Neural crest cell (in vitro differentiated cells): ENCODE data around the gene BTG2. TPM values are rescaled to one million over a fixed set of nuclear protein-coding genes. Genes with fewer than 3 reads are reported as not detected.

Experiments used
- DNase-seq: peaks from one replicate; pipeline ENCODE4 v3.0.0; 2021; ENCODE audit warnings: low read depth, mixed read lengths, low spot score
- H3K27ac Mint-ChIP-seq: one replicate; pipeline ENCODE4 v1.8.0; 2021; ENCODE audit warnings: mild to moderate bottlenecking, mixed read lengths; ENCODE audit not compliant: unreplicated experiment
- H3K27me3 Mint-ChIP-seq: 2 replicates; pipeline ENCODE4 v1.8.0; 2021; ENCODE audit warnings: low read depth, mild to moderate bottlenecking, mixed read lengths
- H3K36me3 Mint-ChIP-seq: 2 replicates; pipeline ENCODE4 v1.8.0; 2021; ENCODE audit warnings: low read depth, mild to moderate bottlenecking, mixed read lengths
- H3K4me1 Mint-ChIP-seq: 2 replicates; pipeline ENCODE4 v1.8.0; 2021; ENCODE audit warnings: mixed read lengths
- H3K4me3 Mint-ChIP-seq: one replicate; pipeline ENCODE4 v1.8.0; 2021; ENCODE audit warnings: mild to moderate bottlenecking, mixed read lengths
- H3K9me3 Mint-ChIP-seq: 2 replicates; pipeline ENCODE4 v1.8.0; 2021; ENCODE audit warnings: mixed read lengths
- total RNA-seq: library from RNA; stranded (reverse); gene quantifications from 2 replicates; pipeline ENCODE4 v1.2.1, GENCODE V29; 2021
- TF ChIP-seq, protein P1 (sequence below): fragments of 200-600 bp; sonication (generic); conservative IDR thresholded peaks from 2 replicates; pipeline ENCODE4 v1.5.0; 2021; ENCODE audit warnings: antibody characterized with exemption, mild to moderate bottlenecking

The BTG2 gene
- total RNA-seq, 1 donor from 2014 or later, result 18.1 TPM

DNA sequence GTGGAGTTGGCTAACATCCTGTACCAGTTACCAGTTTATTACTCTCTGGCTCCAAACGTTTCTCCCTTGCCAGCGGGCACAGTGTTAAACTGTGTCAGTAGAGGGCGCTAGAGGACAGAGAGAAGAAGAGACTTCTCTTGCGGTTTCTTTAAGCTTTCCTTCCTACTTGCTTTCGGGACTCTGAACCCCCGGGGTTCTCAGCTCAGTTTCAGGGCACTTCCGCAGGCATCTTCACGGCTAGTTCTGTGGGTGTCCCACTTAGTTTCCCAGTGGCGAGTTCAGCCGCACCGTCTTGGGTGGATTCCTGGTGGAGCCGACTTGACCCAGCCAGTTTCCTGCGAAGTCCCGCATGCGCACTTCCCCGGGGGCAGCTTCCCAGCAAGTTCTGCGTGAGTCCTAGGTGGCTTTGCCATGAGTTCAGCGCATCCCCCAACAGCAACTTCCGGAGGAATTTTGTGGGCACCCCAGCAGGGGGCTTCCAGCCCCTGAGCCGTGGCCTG is 37.9 kb upstream of the BTG2 start:
- DNase-seq, result peak; percentile 88
- Mint-ChIP-seq H3K27ac (no peak overlapping the region), H3K36me3 (no peaks in the 10 kb centered on the region), H3K27me3 (peaks cover 3% of the 10 kb centered on the region), H3K4me3 (peak overlapping the region; percentile 88), H3K9me3 (no peaks in the 10 kb centered on the region), H3K4me1 (peaks cover 13% of the 10 kb centered on the region)
- TF ChIP-seq, protein P1, sequence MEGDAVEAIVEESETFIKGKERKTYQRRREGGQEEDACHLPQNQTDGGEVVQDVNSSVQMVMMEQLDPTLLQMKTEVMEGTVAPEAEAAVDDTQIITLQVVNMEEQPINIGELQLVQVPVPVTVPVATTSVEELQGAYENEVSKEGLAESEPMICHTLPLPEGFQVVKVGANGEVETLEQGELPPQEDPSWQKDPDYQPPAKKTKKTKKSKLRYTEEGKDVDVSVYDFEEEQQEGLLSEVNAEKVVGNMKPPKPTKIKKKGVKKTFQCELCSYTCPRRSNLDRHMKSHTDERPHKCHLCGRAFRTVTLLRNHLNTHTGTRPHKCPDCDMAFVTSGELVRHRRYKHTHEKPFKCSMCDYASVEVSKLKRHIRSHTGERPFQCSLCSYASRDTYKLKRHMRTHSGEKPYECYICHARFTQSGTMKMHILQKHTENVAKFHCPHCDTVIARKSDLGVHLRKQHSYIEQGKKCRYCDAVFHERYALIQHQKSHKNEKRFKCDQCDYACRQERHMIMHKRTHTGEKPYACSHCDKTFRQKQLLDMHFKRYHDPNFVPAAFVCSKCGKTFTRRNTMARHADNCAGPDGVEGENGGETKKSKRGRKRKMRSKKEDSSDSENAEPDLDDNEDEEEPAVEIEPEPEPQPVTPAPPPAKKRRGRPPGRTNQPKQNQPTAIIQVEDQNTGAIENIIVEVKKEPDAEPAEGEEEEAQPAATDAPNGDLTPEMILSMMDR, result peak; percentile 98

DNA sequence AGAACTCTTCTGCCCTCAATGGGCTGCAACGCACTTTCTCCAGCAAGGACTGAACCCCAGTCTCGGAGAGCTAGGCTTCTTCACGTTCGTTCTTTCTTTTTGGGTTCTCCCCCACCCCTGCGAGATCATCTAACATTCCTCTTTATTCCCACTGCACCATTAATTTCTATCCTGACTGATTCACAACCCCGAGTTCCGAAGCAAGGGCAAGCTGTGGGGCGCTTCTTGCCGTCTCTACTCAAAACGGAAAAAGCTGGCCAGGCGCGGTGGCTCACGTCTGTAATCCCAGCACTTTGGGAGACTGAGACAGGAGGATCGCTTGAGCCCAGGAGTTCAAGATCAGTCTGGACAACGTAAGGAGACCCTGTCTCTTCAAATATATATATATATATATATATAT is 37.4 kb upstream of the BTG2 start:
- H3K9me3 Mint-ChIP-seq, result no peaks in the 10 kb centered on the region
- H3K27me3 Mint-ChIP-seq, result no peaks in the 10 kb centered on the region
- no peaks in the 10 kb centered on the region for H3K36me3 Mint-ChIP-seq
- peak overlapping the region; percentile 88 for H3K4me3 Mint-ChIP-seq
- peaks cover 13% of the 10 kb centered on the region for H3K4me1 Mint-ChIP-seq
- DNase-seq, result no peak
- no peak overlapping the region for H3K27ac Mint-ChIP-seq
- TF ChIP-seq, protein P1, result no peak

DNA sequence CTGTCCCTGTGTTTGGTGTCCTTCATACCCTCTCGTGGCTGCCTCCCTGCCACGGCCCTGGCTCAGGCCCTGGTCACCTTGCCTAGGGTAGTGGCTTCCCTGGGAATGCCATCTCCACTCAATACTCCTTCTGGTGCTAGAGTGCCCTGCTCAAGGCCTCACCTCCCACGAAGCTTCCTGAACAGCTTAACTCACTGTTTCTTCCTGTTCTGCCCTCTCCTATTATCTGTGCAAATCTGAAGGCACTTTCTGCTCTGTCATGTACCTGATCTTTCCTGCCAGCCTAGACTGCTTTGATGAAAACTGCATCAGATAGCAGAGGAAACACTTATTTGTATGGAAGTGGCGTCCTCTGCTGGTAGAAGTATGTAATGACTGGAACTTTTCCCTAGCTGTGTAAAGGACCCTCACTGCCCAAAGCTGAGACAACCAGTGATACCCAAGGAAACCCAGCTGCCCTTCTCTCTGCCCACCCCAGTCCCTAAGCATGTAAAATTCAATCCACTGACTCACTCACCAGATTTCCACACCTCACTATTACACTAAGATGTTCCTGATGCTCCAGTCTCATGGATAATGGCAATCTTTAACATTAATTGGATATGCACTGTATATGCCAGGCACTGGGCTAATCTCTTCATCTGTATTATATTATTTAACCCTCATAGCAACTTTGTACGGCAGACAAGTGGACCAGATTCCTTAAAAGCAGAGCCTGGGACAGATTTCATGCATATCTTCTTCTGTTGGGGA is 36.2 kb upstream of the BTG2 start:
- Mint-ChIP-seq H3K4me1 (peaks cover 13% of the 10 kb centered on the region), H3K27ac (no peak overlapping the region), H3K9me3 (no peaks in the 10 kb centered on the region), H3K36me3 (no peaks in the 10 kb centered on the region), H3K4me3 (no peak overlapping the region), H3K27me3 (no peaks in the 10 kb centered on the region)
- TF ChIP-seq, protein P1, result peak; percentile 91
- DNase-seq, result peak; percentile 58

DNA sequence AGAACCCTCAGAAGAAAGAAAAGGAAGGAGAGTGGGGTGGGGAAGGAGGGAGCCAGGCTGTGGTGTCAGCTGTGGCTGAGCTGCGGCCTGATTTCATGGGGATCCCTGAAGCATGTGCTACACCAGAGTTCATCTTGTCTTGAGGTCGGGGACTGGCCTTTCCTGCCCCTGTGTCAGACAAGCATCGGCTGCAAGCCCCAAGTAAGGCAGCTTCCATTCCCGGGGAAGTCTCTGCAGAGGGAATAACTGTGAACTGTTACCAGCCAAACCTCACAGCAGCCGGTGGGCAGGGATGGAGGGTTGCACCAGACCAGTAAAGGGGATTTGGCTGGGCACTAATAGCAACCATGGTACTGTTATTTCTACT is 35.7 kb upstream of the BTG2 start:
- TF ChIP-seq, protein P1, result no peak
- Mint-ChIP-seq H3K36me3 (no peaks in the 10 kb centered on the region), H3K27ac (no peak overlapping the region), H3K4me3 (no peak overlapping the region), H3K4me1 (peaks cover 13% of the 10 kb centered on the region), H3K27me3 (no peaks in the 10 kb centered on the region), H3K9me3 (no peaks in the 10 kb centered on the region)
- DNase-seq, result no peak

DNA sequence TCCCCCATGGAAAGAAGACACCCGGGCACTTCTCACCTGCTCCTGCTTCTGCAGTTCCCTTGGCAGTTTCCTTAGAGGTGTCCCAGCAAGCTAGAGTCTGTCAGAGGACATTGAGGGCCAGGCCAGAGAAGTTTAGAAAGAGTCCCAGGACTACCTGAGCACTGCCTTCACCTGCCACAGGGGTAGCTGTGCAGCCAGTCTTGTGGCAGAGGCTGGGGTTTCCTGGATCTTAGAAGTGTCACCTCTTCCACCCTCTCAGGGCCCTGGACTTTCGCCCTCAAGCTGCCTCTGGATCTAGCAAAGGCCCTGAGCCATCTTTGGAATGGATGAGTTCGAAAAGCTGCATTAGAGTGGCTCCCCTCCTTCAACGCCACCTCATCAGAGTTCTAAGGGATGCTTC is 34.9 kb upstream of the BTG2 start:
- H3K9me3 Mint-ChIP-seq, result no peaks in the 10 kb centered on the region
- H3K27ac Mint-ChIP-seq, result no peak overlapping the region
- TF ChIP-seq, protein P1, result no peak
- H3K36me3 Mint-ChIP-seq, result no peaks in the 10 kb centered on the region
- no peak for DNase-seq
- H3K4me1 Mint-ChIP-seq, result peaks cover 18% of the 10 kb centered on the region
- H3K27me3 Mint-ChIP-seq, result no peaks in the 10 kb centered on the region
- H3K4me3 Mint-ChIP-seq, result no peak overlapping the region
